Keratinocyte (primary cell): ENCODE data around the gene KRT1.

Experiments
- EZH2 ChIP-seq: IDR thresholded peaks from one replicate; pipeline ENCODE4 v1.6.1; 2012; ENCODE audit warnings: inconsistent platforms, mild to moderate bottlenecking, low read length, moderate library complexity
- TF ChIP-seq, protein P1 (sequence below), 3 experiments: IDR thresholded peaks in 1 of 3; conservative IDR thresholded peaks in 1 of 3; optimal IDR thresholded peaks in 1 of 3; 2 replicates in 2 of 3; 3 replicates in 1 of 3; pipeline versions ENCODE3 to v1.5.1; 2011; ENCODE audit warnings: low read length in 3 of 3, mild to moderate bottlenecking in 3 of 3, moderate library complexity in 2 of 3, control low read depth in 1 of 3, inconsistent platforms in 1 of 3; ENCODE audit not compliant: insufficient read depth in 2 of 3; ENCODE audit errors: extremely low read depth in 1 of 3

DNA sequence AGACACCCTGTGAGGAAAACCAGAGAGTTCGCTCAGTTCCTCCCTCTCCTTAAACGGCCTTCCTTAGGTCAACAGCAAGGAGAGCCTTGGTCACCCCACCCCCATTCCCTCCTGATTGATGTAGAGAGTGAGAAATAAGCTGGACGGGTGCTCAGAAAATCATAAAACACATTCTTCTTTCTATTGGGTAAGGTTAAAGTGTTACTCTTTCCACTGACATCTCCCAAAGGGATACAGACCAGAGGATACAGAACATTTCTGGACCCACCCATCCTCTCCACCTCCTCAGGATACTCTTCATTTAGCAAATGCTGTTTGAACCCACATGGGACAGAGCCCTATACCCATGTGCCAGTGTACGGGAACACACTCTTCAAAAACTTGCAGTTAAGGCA lies 34.7 kb upstream of the KRT1 start:
- TF ChIP-seq EZH2: no peak
- TF ChIP-seq, protein P1, sequence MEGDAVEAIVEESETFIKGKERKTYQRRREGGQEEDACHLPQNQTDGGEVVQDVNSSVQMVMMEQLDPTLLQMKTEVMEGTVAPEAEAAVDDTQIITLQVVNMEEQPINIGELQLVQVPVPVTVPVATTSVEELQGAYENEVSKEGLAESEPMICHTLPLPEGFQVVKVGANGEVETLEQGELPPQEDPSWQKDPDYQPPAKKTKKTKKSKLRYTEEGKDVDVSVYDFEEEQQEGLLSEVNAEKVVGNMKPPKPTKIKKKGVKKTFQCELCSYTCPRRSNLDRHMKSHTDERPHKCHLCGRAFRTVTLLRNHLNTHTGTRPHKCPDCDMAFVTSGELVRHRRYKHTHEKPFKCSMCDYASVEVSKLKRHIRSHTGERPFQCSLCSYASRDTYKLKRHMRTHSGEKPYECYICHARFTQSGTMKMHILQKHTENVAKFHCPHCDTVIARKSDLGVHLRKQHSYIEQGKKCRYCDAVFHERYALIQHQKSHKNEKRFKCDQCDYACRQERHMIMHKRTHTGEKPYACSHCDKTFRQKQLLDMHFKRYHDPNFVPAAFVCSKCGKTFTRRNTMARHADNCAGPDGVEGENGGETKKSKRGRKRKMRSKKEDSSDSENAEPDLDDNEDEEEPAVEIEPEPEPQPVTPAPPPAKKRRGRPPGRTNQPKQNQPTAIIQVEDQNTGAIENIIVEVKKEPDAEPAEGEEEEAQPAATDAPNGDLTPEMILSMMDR (optimal IDR thresholded peaks at IDR 0.05 in 1 of 3, IDR thresholded peaks at IDR 0.05 in 1 of 3, conservative IDR thresholded peaks at IDR 0.05 in 1 of 3; ENCODE audit: extremely low read depth in 1 of 3, insufficient read depth in 2 of 3, low read length in 3 of 3): no peak
